Neural cell (in vitro differentiated cells): ENCODE results near the gene SPATA2L. TPM values are rescaled to one million over a fixed set of nuclear protein-coding genes. Genes with fewer than 3 reads are reported as not detected.

Experiments used
- H2AFZ ChIP-seq: fragments of 200-600, 300-800 bp; sonication (generic), shearing (Covaris generic); 2 replicates; pipeline ENCODE4 v1.6.0; 2014; ENCODE audit warnings: low read depth, mild to moderate bottlenecking, antibody characterized with exemption, low read length, moderate library complexity
- H3F3A ChIP-seq: fragments of 200-600 bp; shearing (Covaris generic); 2 replicates; pipeline ENCODE4 v1.6.1; 2016; ENCODE audit warnings: mild to moderate bottlenecking, moderate library complexity, mixed read lengths, antibody characterized with exemption, low read length; ENCODE audit not compliant: insufficient read depth, poor library complexity, severe bottlenecking
- H3K27ac ChIP-seq: fragments of 200-600, 300-800 bp; sonication (generic), shearing (Covaris generic); 2 replicates; pipeline ENCODE4 v1.5.1; 2014; ENCODE audit warnings: mild to moderate bottlenecking, low read length, moderate library complexity
- H3K27me3 ChIP-seq: fragments of 300-800, 200-600 bp; sonication (generic), shearing (Covaris generic); 2 replicates; pipeline ENCODE4 v1.6.0; 2014; ENCODE audit warnings: mild to moderate bottlenecking, low read depth, low read length, moderate library complexity; ENCODE audit not compliant: insufficient read depth
- H3K36me3 ChIP-seq: fragments of 300-800, 200-600 bp; sonication (generic), shearing (Covaris generic); 2 replicates; pipeline ENCODE4 v1.5.1; 2014; ENCODE audit warnings: mild to moderate bottlenecking, antibody characterized with exemption, low read length, moderate library complexity; ENCODE audit not compliant: insufficient read depth
- H3K4me2 ChIP-seq: fragments of 300-800, 200-600 bp; sonication (generic), shearing (Covaris generic); 2 replicates; pipeline ENCODE4 v1.6.0; 2014; ENCODE audit warnings: mild to moderate bottlenecking, low read length
- H3K4me3 ChIP-seq: fragments of 300-800, 200-600 bp; sonication (generic), shearing (Covaris generic); 2 replicates; pipeline ENCODE4 v1.5.1; 2014; ENCODE audit warnings: mild to moderate bottlenecking, low read length, moderate library complexity
- H3K79me2 ChIP-seq: fragments of 200-600 bp; shearing (Covaris generic); replicated peaks from 2 replicates; pipeline ENCODE4 v1.6.0; 2014; ENCODE audit warnings: mild to moderate bottlenecking, low read length, moderate library complexity; ENCODE audit not compliant: insufficient read depth
- H3K9ac ChIP-seq: fragments of 300-800, 200-600 bp; sonication (generic), shearing (Covaris generic); 2 replicates; pipeline ENCODE4 v1.6.1; 2016; ENCODE audit warnings: mild to moderate bottlenecking, low read length, mixed read lengths
- H3K9me2 ChIP-seq: fragments of 200-600 bp; shearing (Covaris generic); 2 replicates; pipeline ENCODE4 v1.6.1; 2016; ENCODE audit warnings: mild to moderate bottlenecking, low read length, mixed read lengths; ENCODE audit not compliant: insufficient read depth
- H3K9me3 ChIP-seq: fragments of 200-600, 300-800 bp; sonication (generic), shearing (Covaris generic); 2 replicates; pipeline ENCODE4 v1.6.1; 2016; ENCODE audit warnings: mild to moderate bottlenecking, mixed run types, low read length, moderate library complexity, mixed read lengths
- H4K20me1 ChIP-seq: fragments of 200-600 bp; shearing (Covaris generic); 2 replicates; pipeline ENCODE4 v1.6.1; 2016; ENCODE audit warnings: mild to moderate bottlenecking, mixed run types; ENCODE audit not compliant: insufficient read depth
- EP300 ChIP-seq: fragments of 450-650 bp; conservative IDR thresholded peaks from 2 replicates; pipeline ENCODE4 v1.6.1; 2014; ENCODE audit warnings: antibody characterized with exemption, mild to moderate bottlenecking, moderate library complexity; ENCODE audit not compliant: poor library complexity, severe bottlenecking
- EZH2 ChIP-seq: fragments of 200-600, 300-800 bp; shearing (Covaris generic), sonication (generic); IDR thresholded peaks from 2 replicates; pipeline ENCODE4 v1.6.1; 2014; ENCODE audit warnings: antibody characterized with exemption, low read length, borderline replicate concordance, mild to moderate bottlenecking; ENCODE audit not compliant: insufficient read depth, poor library complexity, severe bottlenecking
- MXI1 ChIP-seq: fragments of 450-650 bp; conservative IDR thresholded peaks from 2 replicates; pipeline ENCODE4 v1.6.1; 2014; ENCODE audit warnings: antibody characterized with exemption, mild to moderate bottlenecking; ENCODE audit not compliant: poor library complexity, severe bottlenecking
- RAD21 ChIP-seq: fragments of 450-650 bp; conservative IDR thresholded peaks from 2 replicates; pipeline ENCODE4 v1.6.1; 2014; ENCODE audit warnings: antibody characterized with exemption, mild to moderate bottlenecking, moderate library complexity
- SMC3 ChIP-seq: fragments of 450-650 bp; conservative IDR thresholded peaks from 2 replicates; pipeline ENCODE4 v1.6.1; 2014; ENCODE audit warnings: antibody characterized with exemption, mild to moderate bottlenecking, moderate library complexity; ENCODE audit not compliant: poor library complexity
- TAF1 ChIP-seq: IDR thresholded peaks from 2 replicates; pipeline ENCODE4 v1.6.1; 2012; ENCODE audit warnings: low read depth
- polyA plus RNA-seq: library from polyadenylated mRNA; depleted of rRNA; stranded (reverse); fragments of >200 nt; gene quantifications from 2 replicates; pipeline ENCODE4 v1.2.3, GENCODE V29; 2014
- TF ChIP-seq, protein P1 (sequence below): fragments of 450-650 bp; IDR thresholded peaks from 2 replicates; pipeline ENCODE4 v1.5.1; 2014; ENCODE audit warnings: antibody characterized with exemption, mild to moderate bottlenecking, moderate library complexity; ENCODE audit not compliant: poor library complexity, severe bottlenecking
- TF ChIP-seq, protein P2 (sequence below): IDR thresholded peaks from 2 replicates; pipeline ENCODE4 v1.6.1; 2012; ENCODE audit warnings: borderline replicate concordance

SPATA2L gene
- polyA plus RNA-seq, 1 donor from 2014 or later: 39.1 TPM

DNA sequence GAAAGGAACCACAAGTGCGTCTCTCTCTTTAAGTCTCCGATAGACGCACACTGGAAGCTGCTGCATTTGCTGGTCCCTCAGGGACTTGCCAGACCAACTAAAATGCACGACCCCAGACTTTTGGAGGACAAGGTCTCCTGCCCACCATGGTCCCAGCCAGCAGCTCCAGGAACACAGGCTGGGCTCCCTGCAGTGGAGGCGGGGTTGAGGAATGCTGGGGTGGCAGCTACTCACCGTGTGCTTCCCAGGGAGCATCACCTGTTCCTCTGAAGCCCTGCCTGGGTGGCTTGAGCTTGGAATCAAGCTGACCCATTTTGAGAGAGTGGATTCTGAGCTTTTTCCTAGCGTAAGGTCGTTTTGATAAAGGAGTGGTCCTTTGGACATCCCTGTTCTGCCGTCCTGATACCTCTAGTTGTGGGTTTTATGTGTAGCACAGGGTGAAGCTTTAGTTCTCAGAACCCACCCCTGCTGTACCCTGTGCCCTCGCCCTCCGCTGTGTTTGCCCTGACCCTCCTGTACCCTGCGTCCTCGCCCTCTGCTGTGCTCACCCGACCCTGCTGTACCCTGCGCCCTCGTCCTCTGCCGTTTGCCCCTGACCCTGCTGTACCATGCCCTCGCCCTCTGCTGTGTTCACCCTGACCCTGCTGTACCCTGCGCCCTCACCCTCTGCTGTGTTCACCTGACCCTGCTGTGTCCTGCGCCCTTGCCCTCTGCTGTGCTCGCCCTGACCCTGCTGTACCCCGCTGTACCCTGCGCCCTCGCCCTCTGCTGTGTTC is 30.8 kb upstream of the SPATA2L start:
- Histone ChIP-seq H3K4me3 (no peak overlapping the region), H3K9me2 (no peaks in the 10 kb centered on the region), H3K4me2 (no peak overlapping the region), H3K9ac (no peak overlapping the region), H3F3A (no peaks in the 10 kb centered on the region), H2AFZ (no peak overlapping the region), H3K27me3 (no peaks in the 10 kb centered on the region), H3K9me3 (no peaks in the 10 kb centered on the region), H3K79me2 (no peaks in the 10 kb centered on the region), H3K36me3 (no peaks in the 10 kb centered on the region), H3K27ac (no peak overlapping the region), H4K20me1 (no peaks in the 10 kb centered on the region)
- TF ChIP-seq MXI1 (no peak), TAF1 (no peak), SMC3 (no peak), EZH2 (no peak), RAD21 (no peak), EP300 (no peak)
- TF ChIP-seq, protein P1, sequence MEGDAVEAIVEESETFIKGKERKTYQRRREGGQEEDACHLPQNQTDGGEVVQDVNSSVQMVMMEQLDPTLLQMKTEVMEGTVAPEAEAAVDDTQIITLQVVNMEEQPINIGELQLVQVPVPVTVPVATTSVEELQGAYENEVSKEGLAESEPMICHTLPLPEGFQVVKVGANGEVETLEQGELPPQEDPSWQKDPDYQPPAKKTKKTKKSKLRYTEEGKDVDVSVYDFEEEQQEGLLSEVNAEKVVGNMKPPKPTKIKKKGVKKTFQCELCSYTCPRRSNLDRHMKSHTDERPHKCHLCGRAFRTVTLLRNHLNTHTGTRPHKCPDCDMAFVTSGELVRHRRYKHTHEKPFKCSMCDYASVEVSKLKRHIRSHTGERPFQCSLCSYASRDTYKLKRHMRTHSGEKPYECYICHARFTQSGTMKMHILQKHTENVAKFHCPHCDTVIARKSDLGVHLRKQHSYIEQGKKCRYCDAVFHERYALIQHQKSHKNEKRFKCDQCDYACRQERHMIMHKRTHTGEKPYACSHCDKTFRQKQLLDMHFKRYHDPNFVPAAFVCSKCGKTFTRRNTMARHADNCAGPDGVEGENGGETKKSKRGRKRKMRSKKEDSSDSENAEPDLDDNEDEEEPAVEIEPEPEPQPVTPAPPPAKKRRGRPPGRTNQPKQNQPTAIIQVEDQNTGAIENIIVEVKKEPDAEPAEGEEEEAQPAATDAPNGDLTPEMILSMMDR: no peak
- TF ChIP-seq, protein P2, sequence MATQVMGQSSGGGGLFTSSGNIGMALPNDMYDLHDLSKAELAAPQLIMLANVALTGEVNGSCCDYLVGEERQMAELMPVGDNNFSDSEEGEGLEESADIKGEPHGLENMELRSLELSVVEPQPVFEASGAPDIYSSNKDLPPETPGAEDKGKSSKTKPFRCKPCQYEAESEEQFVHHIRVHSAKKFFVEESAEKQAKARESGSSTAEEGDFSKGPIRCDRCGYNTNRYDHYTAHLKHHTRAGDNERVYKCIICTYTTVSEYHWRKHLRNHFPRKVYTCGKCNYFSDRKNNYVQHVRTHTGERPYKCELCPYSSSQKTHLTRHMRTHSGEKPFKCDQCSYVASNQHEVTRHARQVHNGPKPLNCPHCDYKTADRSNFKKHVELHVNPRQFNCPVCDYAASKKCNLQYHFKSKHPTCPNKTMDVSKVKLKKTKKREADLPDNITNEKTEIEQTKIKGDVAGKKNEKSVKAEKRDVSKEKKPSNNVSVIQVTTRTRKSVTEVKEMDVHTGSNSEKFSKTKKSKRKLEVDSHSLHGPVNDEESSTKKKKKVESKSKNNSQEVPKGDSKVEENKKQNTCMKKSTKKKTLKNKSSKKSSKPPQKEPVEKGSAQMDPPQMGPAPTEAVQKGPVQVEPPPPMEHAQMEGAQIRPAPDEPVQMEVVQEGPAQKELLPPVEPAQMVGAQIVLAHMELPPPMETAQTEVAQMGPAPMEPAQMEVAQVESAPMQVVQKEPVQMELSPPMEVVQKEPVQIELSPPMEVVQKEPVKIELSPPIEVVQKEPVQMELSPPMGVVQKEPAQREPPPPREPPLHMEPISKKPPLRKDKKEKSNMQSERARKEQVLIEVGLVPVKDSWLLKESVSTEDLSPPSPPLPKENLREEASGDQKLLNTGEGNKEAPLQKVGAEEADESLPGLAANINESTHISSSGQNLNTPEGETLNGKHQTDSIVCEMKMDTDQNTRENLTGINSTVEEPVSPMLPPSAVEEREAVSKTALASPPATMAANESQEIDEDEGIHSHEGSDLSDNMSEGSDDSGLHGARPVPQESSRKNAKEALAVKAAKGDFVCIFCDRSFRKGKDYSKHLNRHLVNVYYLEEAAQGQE: no peak

DNA sequence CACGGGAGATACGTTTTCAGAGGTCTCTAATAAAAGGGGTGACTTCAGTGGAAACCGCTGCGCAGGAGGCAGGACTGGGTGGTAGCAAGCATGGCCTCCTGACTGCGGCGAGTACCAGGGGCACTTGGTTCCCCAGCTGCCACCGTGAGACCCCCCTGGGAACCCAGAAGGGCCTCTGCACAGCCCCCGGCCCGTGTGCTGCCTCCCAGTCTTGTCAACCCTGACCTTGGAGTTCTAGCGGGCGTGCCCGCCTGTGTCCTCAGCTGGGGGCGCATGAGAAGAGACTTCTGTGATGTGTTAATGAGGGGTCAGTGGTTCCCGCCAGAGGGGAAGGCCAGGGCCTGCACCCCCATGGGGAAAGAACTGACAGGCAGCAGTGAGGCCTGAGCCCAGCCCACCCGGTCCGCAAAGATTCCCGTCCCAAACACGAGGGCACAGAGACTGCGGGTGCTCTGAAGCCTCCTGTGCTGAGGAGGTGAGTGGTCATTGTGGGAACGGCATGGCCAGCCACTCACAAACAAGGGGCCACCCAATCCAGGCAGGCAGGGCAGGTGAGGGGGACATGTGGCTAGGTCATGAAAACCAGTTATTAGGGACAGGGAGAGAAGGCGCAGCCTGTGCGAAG is 29.2 kb upstream of the SPATA2L start:
- Histone ChIP-seq H3K36me3 (no peaks in the 10 kb centered on the region), H3K4me3 (no peak overlapping the region), H2AFZ (no peak overlapping the region), H4K20me1 (no peaks in the 10 kb centered on the region), H3F3A (no peaks in the 10 kb centered on the region), H3K27ac (no peak overlapping the region), H3K4me2 (no peak overlapping the region), H3K79me2 (no peaks in the 10 kb centered on the region), H3K9me3 (no peaks in the 10 kb centered on the region), H3K9ac (no peak overlapping the region), H3K27me3 (no peaks in the 10 kb centered on the region), H3K9me2 (no peaks in the 10 kb centered on the region)
- no peak for TF ChIP-seq EZH2
